ENCODE data around the gene CGRRF1.

Gene CGRRF1

GRCh38 chr14:54509546-54510501 lies at the start of gene CGRRF1:
Gene CGRRF1 (plus strand): TSS chr14:54509906. CDS start chr14:54509960, 54 bp downstream.
- peak; percentile 96 to 97 for DNase-seq

GRCh38 chr14:54462048-54462447 lies 47.7 kb upstream of the CGRRF1 start:
- DNase-seq: no peak

- no peak for DNase-seq
These were observed 44.1 kb upstream of the CGRRF1 start for GRCh38 chr14:54465654-54466053.

- no peak for DNase-seq
These were observed 42.4 kb upstream of the CGRRF1 start for GRCh38 chr14:54467280-54467679.

- no peak for DNase-seq
These were observed 39.0 kb upstream of the CGRRF1 start for GRCh38 chr14:54470701-54471100.

- no peak for DNase-seq
These were observed 38.1 kb upstream of the CGRRF1 start for GRCh38 chr14:54471641-54472040.

- DNase-seq: no peak
These were observed 37.4 kb upstream of the CGRRF1 start for GRCh38 chr14:54472315-54472714.

- no peak for DNase-seq
These were observed 35.4 kb upstream of the CGRRF1 start for GRCh38 chr14:54474232-54474793.

- no peak for DNase-seq
These were observed 34.4 kb upstream of the CGRRF1 start for GRCh38 chr14:54475187-54475899.

GRCh38 chr14:54475911-54476310 lies 33.8 kb upstream of the CGRRF1 start:
- no peak for DNase-seq

- no peak for DNase-seq
These were observed 31.0 kb upstream of the CGRRF1 start for GRCh38 chr14:54478636-54479215.

GRCh38 chr14:54480830-54481562 lies 28.7 kb upstream of the CGRRF1 start:
- no peak for DNase-seq

- DNase-seq: no peak
These were observed 28.0 kb upstream of the CGRRF1 start for GRCh38 chr14:54481695-54482094.

- DNase-seq: no peak
These were observed 26.5 kb upstream of the CGRRF1 start for GRCh38 chr14:54483073-54483745.

- no peak for DNase-seq
These were observed 25.9 kb upstream of the CGRRF1 start for GRCh38 chr14:54483846-54484245.

GRCh38 chr14:54486685-54487084 lies 23.0 kb upstream of the CGRRF1 start:
- DNase-seq: no peak

GRCh38 chr14:54487771-54488170 lies 21.9 kb upstream of the CGRRF1 start:
- DNase-seq: peak in 1 of 2 experiments; percentile 11

- DNase-seq: no peak
These were observed 21.4 kb upstream of the CGRRF1 start for GRCh38 chr14:54488318-54488645.

- peak; percentile 89 to 90 for DNase-seq
These were observed 20.9 kb upstream of the CGRRF1 start, which contains the start of gene GMFB for GRCh38 chr14:54488646-54489317. Gene GMFB (minus strand): TSS chr14:54488980. CDS start chr14:54488927, 53 bp downstream.

GRCh38 chr14:54489318-54489683 lies 20.4 kb upstream of the CGRRF1 start:
- DNase-seq: no peak

GRCh38 chr14:54489731-54490444 lies 19.8 kb upstream of the CGRRF1 start:
- DNase-seq: no peak

All from NCI-H2081 (cell line).